Right kidney (tissue), 1 donor: Measurements from ENCODE around the gene LRMDA.

ENCODE experiments used
- DNase-seq: peaks from one replicate; pipeline ENCODE4 v3.0.0-alpha.2; 2016

The LRMDA gene

GRCh38 chr10:75540981-75541380 is 109.6 kb downstream of the LRMDA start:
- DNase-seq = no peak

GRCh38 chr10:75541411-75541810 is 110.0 kb downstream of the LRMDA start:
- no peak for DNase-seq

- no peak for DNase-seq
Observed at GRCh38 chr10:75542084-75542483, 110.7 kb downstream of the LRMDA start.

- DNase-seq = no peak
Observed at GRCh38 chr10:75542906-75543305, 111.5 kb downstream of the LRMDA start.

GRCh38 chr10:75544386-75544785 is 113.0 kb downstream of the LRMDA start:
- DNase-seq = no peak

GRCh38 chr10:75544993-75545706 is 113.7 kb downstream of the LRMDA start:
- DNase-seq = no peak

GRCh38 chr10:75546004-75546403 is 114.6 kb downstream of the LRMDA start:
- DNase-seq = no peak

GRCh38 chr10:75547391-75548298 is 116.2 kb downstream of the LRMDA start:
- no peak for DNase-seq

GRCh38 chr10:75548356-75548755 is 116.9 kb downstream of the LRMDA start:
- DNase-seq = no peak

GRCh38 chr10:75550191-75550590 is 118.8 kb downstream of the LRMDA start:
- no peak for DNase-seq

GRCh38 chr10:75552171-75552570 is 120.7 kb downstream of the LRMDA start:
- DNase-seq = no peak

GRCh38 chr10:75553550-75553949 is 122.1 kb downstream of the LRMDA start:
- no peak for DNase-seq

GRCh38 chr10:75555323-75555722 is 123.9 kb downstream of the LRMDA start:
- DNase-seq = no peak

GRCh38 chr10:75556320-75556719 is 124.9 kb downstream of the LRMDA start:
- DNase-seq = no peak

- no peak for DNase-seq
Observed at GRCh38 chr10:75565286-75566251, 134.1 kb downstream of the LRMDA start.

- DNase-seq = no peak
Observed at GRCh38 chr10:75568450-75569130, 137.2 kb downstream of the LRMDA start.

- DNase-seq = no peak
Observed at GRCh38 chr10:75569506-75569905, 138.1 kb downstream of the LRMDA start.

GRCh38 chr10:75572478-75572877 is 141.1 kb downstream of the LRMDA start:
- DNase-seq = no peak

GRCh38 chr10:75575940-75576339 is 144.5 kb downstream of the LRMDA start:
- DNase-seq = no peak

- no peak for DNase-seq
Observed at GRCh38 chr10:75582102-75582501, 150.7 kb downstream of the LRMDA start.

- no peak for DNase-seq
Observed at GRCh38 chr10:75585294-75585693, 153.9 kb downstream of the LRMDA start.

- no peak for DNase-seq
Observed at GRCh38 chr10:75586814-75587213, 155.4 kb downstream of the LRMDA start.
